NCI-H345 treated with DMSO at 0.1 percent for 48 hours (cell line): ENCODE data around the gene HFM1.

Experiments used
- DNase-seq: peaks from one replicate; lab custom pipeline; 2025; ENCODE audit not compliant: unreplicated experiment; lab: John Stamatoyannopoulos, UW

Gene HFM1

GRCh38 chr1:91273875-91274274, 130.8 kb downstream of the HFM1 start:
- DNase-seq = no peak

DNA sequence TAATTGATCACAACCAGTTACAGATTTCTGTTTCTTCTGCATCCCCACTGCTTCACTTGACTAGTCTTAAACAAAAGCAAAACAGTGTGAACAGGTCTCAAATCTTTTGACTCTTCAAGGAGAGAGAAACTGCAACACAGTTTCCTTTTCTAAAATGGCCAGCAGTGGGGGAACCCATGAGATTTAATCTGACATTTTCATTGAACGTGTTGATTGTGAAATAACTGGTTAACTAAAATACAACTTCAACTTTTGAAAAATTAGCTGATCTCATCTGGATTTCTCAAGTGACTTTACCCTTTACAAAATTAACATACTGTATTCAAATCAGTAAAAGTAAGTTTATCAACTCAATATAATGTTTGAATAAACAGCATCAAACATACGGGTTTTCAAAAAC, 143.0 kb downstream of the HFM1 start:
- DNase-seq = no peak

- DNase-seq = no peak
Observed at GRCh38 chr1:91245435-91245834, 159.2 kb downstream of the HFM1 start.

DNA sequence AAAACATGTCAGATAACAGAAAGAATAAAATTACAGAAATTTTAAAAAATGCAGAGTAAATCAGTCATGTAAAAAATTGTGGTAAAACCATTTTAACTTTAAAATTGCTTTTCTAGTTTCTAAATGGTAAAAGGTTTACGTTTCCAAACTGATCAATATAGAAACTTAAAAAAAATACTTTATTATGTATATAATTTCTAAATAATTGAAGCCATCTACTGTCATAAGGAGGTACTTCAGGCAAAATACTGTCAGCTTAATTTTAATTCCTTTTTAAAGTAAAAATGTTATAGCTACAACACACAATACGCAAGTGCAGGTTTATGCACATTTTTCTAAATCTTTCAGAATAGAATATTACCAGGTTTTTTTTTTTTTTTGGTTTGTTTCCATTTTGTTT, 159.9 kb downstream of the HFM1 start:
- no peak for DNase-seq

- DNase-seq = no peak
Observed at GRCh38 chr1:91243171-91243570, 161.5 kb downstream of the HFM1 start.

DNA sequence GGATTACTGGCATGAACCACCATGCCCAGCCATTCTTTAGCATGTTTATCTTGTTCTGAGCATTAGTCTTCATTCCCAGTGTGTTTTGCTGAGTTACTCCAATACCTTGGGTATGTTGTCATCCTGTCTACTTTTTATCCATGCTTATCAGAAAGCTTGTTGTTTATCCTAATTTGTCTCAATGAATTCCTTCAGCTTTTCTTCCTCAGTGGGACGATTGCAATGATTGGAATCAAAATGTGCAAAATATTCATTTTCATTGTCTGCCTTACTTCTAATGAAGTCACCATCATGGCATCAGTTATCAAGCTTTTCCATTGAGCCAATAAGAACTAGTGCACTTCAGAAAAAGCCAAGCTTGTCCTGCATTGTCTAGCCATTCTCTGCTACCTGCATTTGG, 170.5 kb downstream of the HFM1 start:
- DNase-seq = no peak

DNA sequence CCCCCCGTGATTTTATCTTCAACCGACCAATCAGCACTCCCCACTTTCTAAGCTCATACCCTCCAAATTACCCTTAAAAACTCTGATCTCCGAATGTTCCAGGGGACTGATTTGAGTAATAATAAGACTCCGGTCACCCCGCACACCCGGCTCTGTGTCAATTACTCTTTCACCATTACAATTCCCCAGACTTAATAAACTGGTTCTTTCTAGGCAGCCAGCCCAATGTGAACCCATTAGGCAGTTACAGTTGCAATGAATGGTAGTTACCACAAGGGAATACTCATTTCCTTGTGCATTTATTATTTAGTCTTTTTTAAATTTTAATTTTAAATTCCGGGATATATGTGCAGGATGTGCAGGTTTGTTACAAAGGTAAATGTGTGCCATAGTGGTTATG, 177.9 kb downstream of the HFM1 start:
- DNase-seq = no peak

DNA sequence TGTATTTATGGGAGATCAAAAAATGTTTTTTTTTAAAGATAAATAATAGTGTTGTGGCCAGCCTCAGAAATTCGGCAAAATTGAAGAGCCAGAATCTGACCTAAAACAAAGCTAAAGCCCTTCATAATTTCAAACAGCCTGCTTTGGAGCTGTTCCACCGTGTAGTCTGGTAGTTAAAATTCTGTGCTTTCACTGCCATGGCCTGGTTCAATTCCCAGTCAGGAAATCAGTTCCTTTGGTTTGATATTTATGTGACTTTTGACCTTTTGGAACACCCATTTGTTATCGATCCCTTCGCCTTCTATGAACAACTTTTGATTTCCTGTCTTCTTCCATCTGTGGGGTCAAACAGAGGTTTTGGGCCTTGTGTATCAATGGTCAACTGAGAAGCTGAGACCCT, 179.8 kb downstream of the HFM1 start:
- DNase-seq = no peak

DNA sequence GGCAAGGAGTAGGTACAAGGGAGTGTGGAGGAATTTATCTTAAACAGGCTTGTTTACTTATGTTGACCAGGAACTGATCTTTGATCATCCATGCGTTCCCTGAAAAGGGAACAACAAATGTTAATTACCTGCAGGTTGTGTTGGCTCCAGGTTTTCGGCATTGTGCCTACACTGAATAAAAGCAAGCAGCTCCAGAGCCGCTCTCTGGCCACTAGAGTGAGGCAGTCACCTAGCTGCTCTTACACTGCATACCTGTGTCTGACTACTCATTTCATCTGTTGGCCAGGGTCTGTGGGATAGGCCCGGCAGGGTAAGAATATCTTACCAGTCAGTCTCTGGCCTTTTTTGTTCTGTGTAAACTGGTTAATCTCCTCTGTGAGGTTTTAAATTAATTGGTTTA, 183.6 kb downstream of the HFM1 start:
- DNase-seq = no peak

DNA sequence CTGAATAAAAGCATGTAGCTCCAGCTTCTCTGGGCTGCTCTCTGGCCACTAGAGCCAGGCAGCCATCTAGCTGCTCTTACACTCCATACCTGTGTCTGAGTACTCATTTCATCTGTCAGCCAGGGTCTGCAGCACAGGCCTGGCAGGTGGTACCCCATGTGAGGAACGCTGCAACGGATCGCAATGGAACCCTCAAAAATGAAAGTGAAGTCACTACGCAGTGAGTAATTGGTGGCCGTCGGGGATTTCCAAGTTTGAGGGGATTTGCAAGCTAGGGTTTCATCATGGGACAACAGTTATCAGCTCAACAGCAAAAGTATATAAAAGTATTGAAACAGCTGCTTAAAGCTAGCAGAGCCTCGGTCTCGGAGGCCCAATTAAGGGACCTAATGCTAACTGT, 186.7 kb downstream of the HFM1 start:
- DNase-seq = no peak
